RKO (cell line): ENCODE measurements around the gene HSPA2.
"Not testable (repeated sequence)": the region's sequence is repeated elsewhere in the genome, so short reads cannot be mapped to it uniquely, and the experiment has no call there.

Source experiments
- DNase-seq: peaks from one replicate; pipeline ENCODE4 v3.0.0-alpha.2; 2016; ENCODE audit warnings: low spot score

Gene HSPA2

DNA sequence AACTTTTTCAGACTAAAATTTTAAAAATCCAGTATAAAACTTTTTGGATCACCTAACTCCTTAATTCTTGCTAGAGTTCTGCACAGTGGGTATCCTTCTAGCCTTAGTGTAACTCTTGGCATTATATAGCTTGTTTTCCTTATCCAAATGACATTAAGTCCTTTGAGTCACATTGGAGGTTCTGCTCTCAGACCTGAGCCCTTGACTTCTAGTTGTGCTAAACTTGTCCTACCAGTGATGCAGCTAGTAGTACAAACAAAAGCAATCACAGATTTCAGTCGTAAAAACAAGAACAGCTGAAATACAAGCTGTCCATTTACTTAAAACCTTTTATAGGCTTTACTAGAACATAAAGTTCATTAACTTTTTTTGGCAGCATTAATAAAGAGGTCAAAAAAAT, 25.5 kb upstream of the HSPA2 start:
- DNase-seq = no peak

- DNase-seq = no peak
Measured at GRCh38 chr14:64516969-64517368, 23.6 kb upstream of the HSPA2 start.

DNA sequence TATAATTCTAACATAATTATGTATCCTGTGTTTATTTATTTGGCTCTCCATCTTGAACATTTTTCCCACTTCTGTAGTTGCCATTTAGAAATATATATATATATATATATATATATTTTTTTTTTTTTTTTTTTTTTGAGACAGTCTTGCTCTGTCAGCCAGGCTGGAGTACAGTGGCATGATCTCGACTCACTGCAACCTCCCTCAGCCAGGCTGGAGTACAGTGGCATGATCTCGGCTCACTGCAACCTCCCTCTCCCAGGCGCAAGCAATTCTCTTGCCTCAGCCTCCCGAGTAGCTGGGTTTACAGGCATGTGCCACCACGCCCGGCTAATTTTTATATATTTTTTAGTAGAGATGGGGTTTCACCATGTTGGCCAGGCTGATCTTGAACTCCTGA, 22.9 kb upstream of the HSPA2 start:
- not testable (repeated sequence) for DNase-seq

GRCh38 chr14:64518229-64518628, 22.3 kb upstream of the HSPA2 start:
- no peak for DNase-seq

- no peak for DNase-seq
Measured at GRCh38 chr14:64520699-64521098, 19.8 kb upstream of the HSPA2 start.

GRCh38 chr14:64522591-64523355, 17.8 kb upstream of the HSPA2 start:
- no peak for DNase-seq

DNA sequence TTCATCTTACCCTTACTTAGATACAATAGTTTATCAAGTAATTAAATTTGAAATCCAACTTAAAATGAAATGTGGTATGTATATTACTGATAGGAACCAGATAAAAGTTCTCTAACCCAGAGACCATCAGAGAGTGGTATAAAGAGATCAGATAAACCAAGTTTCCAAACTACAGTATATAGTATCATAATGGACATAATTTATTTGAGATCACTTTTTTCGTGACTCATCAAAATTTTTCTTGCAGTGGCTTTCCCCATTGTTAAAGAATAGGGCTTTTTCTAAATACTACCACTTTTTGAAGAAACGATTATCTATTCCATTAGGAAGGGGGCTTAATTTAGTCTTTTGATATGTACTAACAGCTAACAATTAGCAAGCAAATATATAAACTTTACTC, 15.2 kb upstream of the HSPA2 start:
- no peak for DNase-seq

GRCh38 chr14:64531567-64531966, 9.0 kb upstream of the HSPA2 start:
- DNase-seq = no peak

DNA sequence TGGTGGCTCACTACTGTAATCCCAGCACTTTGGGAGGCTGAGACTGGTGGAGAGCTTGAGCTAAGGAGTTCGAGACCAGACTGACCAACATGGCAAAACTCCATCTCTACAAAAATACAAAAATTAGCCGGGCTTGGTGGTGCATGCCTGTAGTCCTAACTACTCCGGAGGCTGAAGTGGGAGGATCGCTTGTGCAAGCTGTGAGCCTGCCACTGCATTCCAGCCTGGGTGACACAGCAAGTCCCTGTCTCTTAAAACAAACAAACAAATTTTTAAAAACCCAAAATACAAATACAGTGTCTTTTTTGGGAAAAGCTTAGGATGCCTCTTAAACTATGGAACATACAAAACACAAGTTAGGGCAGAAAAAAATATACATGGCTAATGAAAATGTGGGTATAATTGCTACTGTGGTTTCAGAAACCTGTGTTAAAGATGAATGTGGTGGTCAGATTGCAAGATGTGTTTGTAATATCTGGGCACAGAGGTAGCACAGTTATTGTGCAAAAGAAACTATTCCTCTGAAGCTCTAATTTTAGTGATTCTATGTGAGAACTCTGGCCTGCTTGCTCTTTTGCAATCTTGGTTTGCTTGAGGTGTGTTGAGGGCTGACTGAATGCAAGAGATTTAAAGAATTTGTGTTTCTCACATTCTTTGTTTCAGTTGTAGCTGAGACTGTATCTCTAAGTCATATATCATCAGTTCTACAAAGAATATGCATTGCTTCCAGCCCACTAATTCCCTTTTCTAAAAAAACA, 3.9 kb upstream of the HSPA2 start:
- DNase-seq = no peak

- DNase-seq = no peak
Measured at GRCh38 chr14:64541261-64541971, 875 bp downstream of the HSPA2 start.

DNA sequence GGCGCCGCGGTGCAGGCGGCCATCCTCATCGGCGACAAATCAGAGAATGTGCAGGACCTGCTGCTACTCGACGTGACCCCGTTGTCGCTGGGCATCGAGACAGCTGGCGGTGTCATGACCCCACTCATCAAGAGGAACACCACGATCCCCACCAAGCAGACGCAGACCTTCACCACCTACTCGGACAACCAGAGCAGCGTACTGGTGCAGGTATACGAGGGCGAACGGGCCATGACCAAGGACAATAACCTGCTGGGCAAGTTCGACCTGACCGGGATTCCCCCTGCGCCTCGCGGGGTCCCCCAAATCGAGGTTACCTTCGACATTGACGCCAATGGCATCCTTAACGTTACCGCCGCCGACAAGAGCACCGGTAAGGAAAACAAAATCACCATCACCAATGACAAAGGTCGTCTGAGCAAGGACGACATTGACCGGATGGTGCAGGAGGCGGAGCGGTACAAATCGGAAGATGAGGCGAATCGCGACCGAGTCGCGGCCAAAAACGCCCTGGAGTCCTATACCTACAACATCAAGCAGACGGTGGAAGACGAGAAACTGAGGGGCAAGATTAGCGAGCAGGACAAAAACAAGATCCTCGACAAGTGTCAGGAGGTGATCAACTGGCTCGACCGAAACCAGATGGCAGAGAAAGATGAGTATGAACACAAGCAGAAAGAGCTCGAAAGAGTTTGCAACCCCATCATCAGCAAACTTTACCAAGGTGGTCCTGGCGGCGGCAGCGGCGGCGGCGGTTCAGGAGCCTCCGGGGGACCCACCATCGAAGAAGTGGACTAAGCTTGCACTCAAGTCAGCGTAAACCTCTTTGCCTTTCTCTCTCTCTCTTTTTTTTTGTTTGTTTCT, 1.7 kb downstream of the HSPA2 start:
- DNase-seq = no peak

DNA sequence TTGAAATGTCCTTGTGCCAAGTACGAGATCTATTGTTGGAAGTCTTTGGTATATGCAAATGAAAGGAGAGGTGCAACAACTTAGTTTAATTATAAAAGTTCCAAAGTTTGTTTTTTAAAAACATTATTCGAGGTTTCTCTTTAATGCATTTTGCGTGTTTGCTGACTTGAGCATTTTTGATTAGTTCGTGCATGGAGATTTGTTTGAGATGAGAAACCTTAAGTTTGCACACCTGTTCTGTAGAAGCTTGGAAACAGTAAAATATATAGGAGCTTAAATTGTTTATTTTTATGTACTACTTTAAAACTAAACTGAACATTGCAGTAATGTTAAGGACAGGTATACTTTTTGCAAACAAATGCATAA, 2.3 kb downstream of the HSPA2 start:
- no peak for DNase-seq

DNA sequence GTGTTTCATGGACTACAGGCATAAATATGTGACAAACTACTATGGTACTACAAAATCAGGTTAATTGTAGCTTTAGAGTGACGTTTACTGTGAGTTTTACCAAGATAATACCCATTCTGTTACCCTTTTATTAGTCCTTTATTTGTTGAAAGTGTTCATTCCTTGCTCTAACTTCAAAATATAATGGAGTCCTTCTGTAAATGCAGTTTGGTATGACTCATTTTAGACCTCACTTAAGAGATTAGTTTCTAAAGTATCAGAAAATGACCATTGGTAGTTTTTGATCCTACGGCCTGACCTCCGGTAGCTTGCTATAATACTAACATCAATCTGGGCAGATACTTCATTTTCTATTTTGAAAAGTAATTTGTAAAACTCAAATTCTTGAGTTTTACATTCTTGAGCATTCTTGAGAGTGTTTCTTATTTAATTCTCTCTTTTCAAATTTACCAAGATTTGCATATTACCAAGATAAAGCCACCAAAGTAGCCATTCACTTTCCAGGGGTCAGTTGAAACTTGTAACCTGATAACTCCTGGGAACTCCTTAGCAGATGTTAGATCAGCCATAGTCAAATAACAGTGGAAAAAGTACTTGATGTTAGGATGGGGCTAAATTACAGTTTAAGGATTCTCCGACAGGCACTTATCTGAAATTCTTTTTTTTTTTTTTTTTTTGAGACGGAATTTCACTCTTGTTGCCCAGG, 4.2 kb downstream of the HSPA2 start:
- DNase-seq = no peak

GRCh38 chr14:64549016-64549415, 8.5 kb downstream of the HSPA2 start:
- DNase-seq = no peak

DNA sequence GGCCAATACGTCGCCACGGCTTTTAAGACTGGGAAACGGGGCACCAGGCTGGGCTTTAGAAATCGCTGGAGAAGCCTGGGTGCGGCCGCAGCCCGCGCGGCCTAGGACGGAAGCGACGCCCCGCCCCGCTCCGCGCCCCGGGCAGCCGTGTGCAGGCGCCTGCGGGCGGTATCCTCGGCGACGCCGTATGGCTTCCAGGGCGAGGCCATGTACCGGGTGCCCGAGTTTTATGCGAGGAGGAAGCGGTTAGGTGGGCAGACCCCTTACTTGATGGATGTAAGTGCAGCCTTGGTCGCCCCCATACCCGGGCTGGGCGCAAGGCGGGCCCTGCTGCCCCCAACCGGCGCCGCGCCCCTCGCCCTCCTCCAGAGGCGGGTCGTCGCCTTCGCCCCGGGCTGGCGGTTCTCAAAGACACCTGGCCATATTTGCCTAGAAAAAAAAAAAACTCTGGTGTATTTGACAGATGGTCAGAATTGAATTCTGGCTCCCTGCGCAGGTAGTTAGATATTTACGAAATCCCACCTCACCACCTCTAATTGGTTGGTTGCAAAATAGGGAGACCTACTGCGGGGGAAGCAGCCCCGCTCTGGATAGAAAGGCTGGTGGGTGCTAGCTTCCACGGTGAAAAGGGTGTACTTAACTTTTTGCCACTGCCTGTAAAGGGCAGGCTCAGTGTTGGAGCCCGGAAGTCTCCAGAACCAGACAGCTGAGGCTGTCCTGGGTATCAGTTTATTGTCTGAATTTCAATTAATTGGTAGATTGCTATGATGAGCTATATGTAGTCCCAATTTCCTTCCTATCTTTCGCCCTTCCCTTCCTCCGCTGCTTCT, 9.5 kb downstream of the HSPA2 start, which contains the start of gene PPP1R36:
TSS of gene PPP1R36 (plus strand) at position 171 of the 830 bp plus-strand sequence. CDS start at position 208, 37 bp downstream.
- no peak for DNase-seq

DNA sequence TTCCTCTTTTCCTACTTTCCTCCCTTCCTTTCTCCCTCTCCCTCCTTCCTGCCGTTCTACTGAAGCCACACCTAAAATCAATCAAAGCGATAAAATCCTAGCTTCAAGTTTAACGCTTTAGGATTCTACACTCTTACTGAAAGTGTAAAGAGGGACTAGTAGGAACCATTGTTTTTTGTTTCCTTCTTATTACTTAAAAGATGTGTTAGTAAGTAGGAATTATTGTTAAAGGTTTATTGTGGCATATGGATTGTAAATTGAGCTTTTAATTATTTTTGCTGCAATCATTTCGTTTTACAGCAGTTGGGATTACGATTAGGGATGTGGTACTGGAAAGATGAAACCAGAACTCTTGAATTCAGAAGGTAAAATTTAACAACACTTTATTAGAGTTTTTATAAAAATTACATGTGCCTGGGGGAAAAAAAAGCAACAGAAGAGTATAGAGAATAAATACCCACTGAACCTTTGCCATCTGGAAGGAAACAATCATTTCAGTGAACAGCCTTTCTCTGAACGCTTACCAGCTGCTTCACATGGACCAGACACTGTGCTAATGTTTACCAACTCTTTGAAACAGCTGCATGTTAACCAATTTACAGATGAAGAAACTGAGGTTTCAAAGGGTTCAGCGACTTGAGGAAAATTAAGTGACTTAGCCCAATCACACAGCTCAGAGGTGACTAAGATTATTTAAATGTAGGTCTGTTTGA, 10.2 kb downstream of the HSPA2 start:
- DNase-seq = no peak

GRCh38 chr14:64554556-64554955, 14.0 kb downstream of the HSPA2 start:
- no peak for DNase-seq

DNA sequence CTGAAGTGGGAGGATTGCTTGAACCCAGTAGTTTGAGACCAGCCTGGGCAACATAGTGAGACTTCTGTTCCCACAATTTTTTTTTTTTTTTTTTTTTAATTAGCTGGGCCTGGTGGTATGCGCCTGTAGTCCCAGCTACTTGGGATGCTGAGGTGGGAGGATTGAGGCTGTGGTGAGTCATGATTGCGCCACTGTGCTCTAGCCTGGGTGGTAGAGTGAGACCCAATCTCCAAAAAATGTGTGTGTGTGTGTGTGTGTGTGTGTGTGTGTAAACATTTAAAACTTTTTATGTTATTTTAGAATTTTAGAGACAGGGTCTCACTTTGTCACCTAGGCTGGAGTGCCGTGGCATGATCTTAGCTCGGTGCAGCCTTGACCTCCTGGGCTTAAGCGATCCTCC, 16.0 kb downstream of the HSPA2 start:
- peak; percentile 25 for DNase-seq

- DNase-seq = not testable (repeated sequence)
Measured at GRCh38 chr14:64558216-64558615, 17.7 kb downstream of the HSPA2 start.

- DNase-seq = no peak
Measured at GRCh38 chr14:64561631-64562030, 21.1 kb downstream of the HSPA2 start.
